Measurements from ENCODE around the gene CRTAP. TPM values are rescaled to one million over a fixed set of nuclear protein-coding genes. Genes with fewer than 3 reads are reported as not detected.
A peak's percentile ranks its signal among the peaks of the same experiment; 100 is the strongest.

Gene CRTAP
- total RNA-seq, 1 experiment from 2014 or later, result 104 TPM

DNA sequence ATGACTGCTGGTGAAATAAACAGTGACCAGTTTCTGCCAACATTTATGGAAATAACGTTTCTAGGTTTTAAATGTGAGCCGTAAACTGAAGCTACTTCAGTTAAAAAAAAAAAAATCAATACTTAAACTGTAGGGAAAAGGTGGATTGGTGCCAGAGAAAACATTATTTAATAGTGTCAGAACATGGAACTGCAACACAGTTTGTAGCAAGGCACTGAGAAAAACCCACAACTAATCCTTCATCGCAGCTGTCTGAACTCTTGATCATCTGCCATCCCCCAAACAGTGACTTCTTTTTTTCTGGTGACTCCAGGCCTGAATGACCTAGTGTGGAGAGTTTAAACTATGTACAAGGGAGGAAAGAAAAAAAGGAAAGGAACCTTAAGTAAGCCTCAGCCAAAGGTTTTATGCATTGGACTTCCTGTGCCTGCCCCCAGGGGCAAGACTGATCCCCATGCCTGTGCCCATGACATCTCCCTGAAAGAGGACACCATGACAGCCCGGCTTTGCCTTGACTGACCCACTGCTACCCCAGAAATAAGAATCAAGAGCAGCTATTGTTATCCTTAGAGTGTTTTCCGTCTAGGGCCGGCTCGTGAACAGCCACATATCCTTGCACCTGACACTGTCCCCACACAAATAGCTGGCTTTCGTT lies 33.1 kb downstream of the CRTAP start:
- no peaks in the 10 kb centered on the region for H3K79me2 ChIP-seq (ENCODE audit: insufficient read depth, low read length)
- DNase-seq (ENCODE audit: low read depth, low spot score), result no peak
- POLR2A ChIA-PET, result no interaction called here

More for the DNA sequence above, 33.1 kb downstream of the CRTAP start:
- no peak for TF ChIP-seq ELF1 (IDR thresholded peaks at IDR 0.05; ENCODE audit: borderline replicate concordance, low read depth)
- TF ChIP-seq, protein P1, sequence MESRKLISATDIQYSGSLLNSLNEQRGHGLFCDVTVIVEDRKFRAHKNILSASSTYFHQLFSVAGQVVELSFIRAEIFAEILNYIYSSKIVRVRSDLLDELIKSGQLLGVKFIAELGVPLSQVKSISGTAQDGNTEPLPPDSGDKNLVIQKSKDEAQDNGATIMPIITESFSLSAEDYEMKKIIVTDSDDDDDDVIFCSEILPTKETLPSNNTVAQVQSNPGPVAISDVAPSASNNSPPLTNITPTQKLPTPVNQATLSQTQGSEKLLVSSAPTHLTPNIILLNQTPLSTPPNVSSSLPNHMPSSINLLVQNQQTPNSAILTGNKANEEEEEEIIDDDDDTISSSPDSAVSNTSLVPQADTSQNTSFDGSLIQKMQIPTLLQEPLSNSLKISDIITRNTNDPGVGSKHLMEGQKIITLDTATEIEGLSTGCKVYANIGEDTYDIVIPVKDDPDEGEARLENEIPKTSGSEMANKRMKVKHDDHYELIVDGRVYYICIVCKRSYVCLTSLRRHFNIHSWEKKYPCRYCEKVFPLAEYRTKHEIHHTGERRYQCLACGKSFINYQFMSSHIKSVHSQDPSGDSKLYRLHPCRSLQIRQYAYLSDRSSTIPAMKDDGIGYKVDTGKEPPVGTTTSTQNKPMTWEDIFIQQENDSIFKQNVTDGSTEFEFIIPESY (IDR thresholded peaks at IDR 0.05; ENCODE audit: extremely low read depth, insufficient replicate concordance, low read length), result no peak
- TF ChIP-seq, protein P2, sequence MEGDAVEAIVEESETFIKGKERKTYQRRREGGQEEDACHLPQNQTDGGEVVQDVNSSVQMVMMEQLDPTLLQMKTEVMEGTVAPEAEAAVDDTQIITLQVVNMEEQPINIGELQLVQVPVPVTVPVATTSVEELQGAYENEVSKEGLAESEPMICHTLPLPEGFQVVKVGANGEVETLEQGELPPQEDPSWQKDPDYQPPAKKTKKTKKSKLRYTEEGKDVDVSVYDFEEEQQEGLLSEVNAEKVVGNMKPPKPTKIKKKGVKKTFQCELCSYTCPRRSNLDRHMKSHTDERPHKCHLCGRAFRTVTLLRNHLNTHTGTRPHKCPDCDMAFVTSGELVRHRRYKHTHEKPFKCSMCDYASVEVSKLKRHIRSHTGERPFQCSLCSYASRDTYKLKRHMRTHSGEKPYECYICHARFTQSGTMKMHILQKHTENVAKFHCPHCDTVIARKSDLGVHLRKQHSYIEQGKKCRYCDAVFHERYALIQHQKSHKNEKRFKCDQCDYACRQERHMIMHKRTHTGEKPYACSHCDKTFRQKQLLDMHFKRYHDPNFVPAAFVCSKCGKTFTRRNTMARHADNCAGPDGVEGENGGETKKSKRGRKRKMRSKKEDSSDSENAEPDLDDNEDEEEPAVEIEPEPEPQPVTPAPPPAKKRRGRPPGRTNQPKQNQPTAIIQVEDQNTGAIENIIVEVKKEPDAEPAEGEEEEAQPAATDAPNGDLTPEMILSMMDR (IDR thresholded peaks at IDR 0.05 in 2 of 3, conservative IDR thresholded peaks at IDR 0.05 in 1 of 3; ENCODE audit: borderline replicate concordance in 1 of 3, insufficient read depth in 1 of 3, low read depth in 2 of 3, low read length in 2 of 3), result 0 out of 6 replicates have a peak, but pooled peaks of 2 of the 3 experiments have one; percentile 3 to 7
- TF ChIP-seq YY1 (IDR thresholded peaks at IDR 0.05; ENCODE audit: extremely low read depth, insufficient replicate concordance, low read depth, low read length), result no peak
- ChIA-PET RAD21 (ENCODE audit: low non-redundant PET in 1 of 2, low total read pairs in 2 of 2, uncharacterized antibody in 2 of 2, unreplicated experiment in 2 of 2) (interaction anchor here in 1 of 2 experiments (1.3 kb wide), 1 partner anchor 226 kb away, joined by 3 read pairs; no protein-coding TSS in a partner anchor), CTCF (interaction anchor here (1.7 kb wide), 1 partner anchor 16 kb away, joined by 6 read pairs; no protein-coding TSS in a partner anchor)
- no peaks in the 10 kb centered on the region for H3K9me2 ChIP-seq (ENCODE audit: insufficient read depth)
- H3K4me3 ChIP-seq (replicated peaks in 1 of 2; ENCODE audit: low read depth in 1 of 2, low read length in 2 of 2), result no peak overlapping the region
- no peak overlapping the region for H3K4me2 ChIP-seq (ENCODE audit: low read length)
- ATAC-seq, result peak; percentile 60
- peaks cover 12 to 15% of the 10 kb centered on the region in 2 experiments; a peak in 2 of 4 replicates for H3K4me1 ChIP-seq (ENCODE audit: control insufficient read depth in 1 of 2, insufficient read depth in 2 of 2, low read length in 2 of 2)
- no peaks in the 10 kb centered on the region for H3K9me3 ChIP-seq (ENCODE audit: control insufficient read depth in 1 of 2, insufficient read depth in 1 of 2, low read depth in 1 of 2, low read length in 2 of 2)
- 0 out of 4 replicates have a peak, but pooled peaks cover 0 to 3% of the 10 kb centered on the region in 2 experiments for H3K36me3 ChIP-seq (ENCODE audit: control insufficient read depth in 1 of 2, insufficient read depth in 2 of 2, low read length in 2 of 2)
- no peaks in the 10 kb centered on the region for H3K27me3 ChIP-seq (ENCODE audit: insufficient read depth, low read length)
- H3K27ac ChIP-seq (ENCODE audit: low read depth, low read length), result no peak overlapping the region; the same call in 1 of the 2 replicates
- no TSS peak for BruUV-seq (replicated peaks)
- no peaks in the 10 kb centered on the region for H4K20me1 ChIP-seq (ENCODE audit: insufficient read depth)
- intact Hi-C loops (cut with micrococcal nuclease), result no loop called here
- no peak overlapping the region for H3K9ac ChIP-seq (ENCODE audit: low read length)
- no peak overlapping the region for H2AFZ ChIP-seq (ENCODE audit: low read depth, low read length, poor library complexity, severe bottlenecking)
